GM19395 (cell line): ENCODE measurements around the gene WDR55.
"Not testable (repeated sequence)": the region's sequence is repeated elsewhere in the genome, so short reads cannot be mapped to it uniquely, and the experiment has no call there.

Source experiments
- ATAC-seq: cut with Tn5 transposase; IDR thresholded peaks from one replicate; pipeline ENCODE4 v1.9.1; 2021; ENCODE audit warnings: mild to moderate bottlenecking, moderate library complexity; ENCODE audit not compliant: unreplicated experiment

Gene WDR55

GRCh38 chr5:140664359-140665119, at the start of gene WDR55:
Gene WDR55, plus strand, starts transcription at chr5:140664904. Its CDS starts 9 bp downstream, at chr5:140664913.
- ATAC-seq, result peak; percentile 98

GRCh38 chr5:140622301-140622700, 42.4 kb upstream of the WDR55 start:
- ATAC-seq, result no peak

- ATAC-seq, result not testable (repeated sequence)
These were observed 41.6 kb upstream of the WDR55 start for GRCh38 chr5:140623061-140623460.

- ATAC-seq, result not testable (repeated sequence)
These were observed 39.8 kb upstream of the WDR55 start for GRCh38 chr5:140624886-140625285.

- ATAC-seq, result no peak
These were observed 36.7 kb upstream of the WDR55 start for GRCh38 chr5:140627972-140628371.

- no peak for ATAC-seq
These were observed 36.0 kb upstream of the WDR55 start for GRCh38 chr5:140628711-140629110.

- ATAC-seq, result no peak
These were observed 34.2 kb upstream of the WDR55 start for GRCh38 chr5:140630292-140631035.

GRCh38 chr5:140631036-140631417, 33.7 kb upstream of the WDR55 start:
- ATAC-seq, result no peak

GRCh38 chr5:140631831-140632365, 32.8 kb upstream of the WDR55 start:
- ATAC-seq, result peak; percentile 50

GRCh38 chr5:140632366-140633020, 32.2 kb upstream of the WDR55 start:
- peak; percentile 70 for ATAC-seq

- peak; percentile 11 for ATAC-seq
These were observed 31.7 kb upstream of the WDR55 start, which contains the start of gene CD14 for GRCh38 chr5:140633021-140633471. Gene CD14, minus strand, starts transcription at chr5:140633175. Its CDS starts 104 bp downstream, at chr5:140633071.

GRCh38 chr5:140633501-140633900, 31.2 kb upstream of the WDR55 start:
- ATAC-seq, result no peak

GRCh38 chr5:140634103-140634502, 30.6 kb upstream of the WDR55 start:
- no peak for ATAC-seq

GRCh38 chr5:140635291-140636257, 29.1 kb upstream of the WDR55 start:
- ATAC-seq, result no peak

GRCh38 chr5:140637371-140638100, 27.2 kb upstream of the WDR55 start:
- no peak for ATAC-seq

GRCh38 chr5:140638898-140639147, 25.9 kb upstream of the WDR55 start:
- ATAC-seq, result peak; percentile 0

- ATAC-seq, result peak; percentile 83
These were observed 25.3 kb upstream of the WDR55 start, which contains the start of gene TMCO6 for GRCh38 chr5:140639148-140639981. Gene TMCO6, plus strand, starts transcription at chr5:140639451. Its CDS starts 77 bp downstream, at chr5:140639528.

- no peak for ATAC-seq
These were observed 23.0 kb upstream of the WDR55 start for GRCh38 chr5:140641716-140642115.

GRCh38 chr5:140642718-140643117, 22.0 kb upstream of the WDR55 start:
- ATAC-seq, result no peak
